ENCODE results near the gene OAF. TPM values are rescaled to one million over a fixed set of nuclear protein-coding genes. Genes with fewer than 3 reads are reported as not detected.

The OAF gene
- total RNA-seq, 2 experiments from 2014 or later, result 1.4 to 2.0 TPM

DNA sequence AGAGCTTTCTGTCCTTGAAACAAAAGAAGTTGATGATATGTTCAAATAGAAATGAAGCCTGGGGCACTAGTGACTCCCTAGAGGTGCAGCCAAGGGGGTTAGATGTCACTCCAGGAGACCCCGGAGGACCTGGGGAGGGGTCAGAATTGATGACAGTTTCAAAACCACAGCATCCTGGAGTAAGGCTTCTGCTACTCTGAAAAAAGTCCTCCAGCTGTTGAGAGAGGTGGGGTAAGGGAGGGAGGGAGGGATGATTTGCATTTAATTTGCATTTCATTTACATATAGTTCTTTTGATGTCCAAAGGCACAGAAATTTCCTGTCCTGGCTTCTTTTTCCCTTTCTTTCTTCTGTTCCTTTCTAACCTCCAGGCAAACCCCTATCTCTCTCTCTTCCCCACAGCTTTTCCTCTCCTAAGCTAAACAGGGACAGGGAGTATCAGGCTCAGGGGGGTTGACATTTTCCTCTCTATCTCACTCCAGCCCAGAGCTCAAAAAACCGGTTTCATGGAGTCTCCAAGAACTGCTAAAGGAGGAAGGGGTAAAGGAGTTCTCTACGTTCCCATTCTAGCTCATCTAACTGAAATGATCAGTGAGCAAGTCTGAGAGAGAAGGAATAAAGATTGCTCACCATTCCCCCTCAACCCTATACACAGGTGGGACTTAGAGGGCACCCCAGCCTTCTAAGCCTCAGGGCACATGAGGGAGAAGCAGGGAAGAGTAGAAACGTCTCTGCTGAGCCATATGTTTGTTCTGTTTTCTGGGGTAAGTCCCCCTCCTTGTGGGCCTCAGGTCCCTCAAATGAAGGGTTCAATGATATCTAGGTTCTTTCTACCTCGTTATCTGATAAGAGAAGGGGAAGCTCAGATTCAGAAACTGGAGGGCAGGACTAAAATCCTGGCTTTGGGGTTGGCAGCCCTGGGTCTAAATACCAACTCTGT is 25.6 kb downstream of the OAF start:
- Mint-ChIP-seq H3K9me3 (no peaks in the 10 kb centered on the region), H3K27ac (no peak overlapping the region), H3K4me1 (no peaks in the 10 kb centered on the region), H3K36me3 (ENCODE audit: low read depth) (no peaks in the 10 kb centered on the region), H3K4me3 (no peak overlapping the region), H3K27me3 (peaks cover 70% of the 10 kb centered on the region)
- ChIA-PET POLR2A (interaction anchor here (0.8 kb wide), 1 partner anchor 66 kb away, joined by 4 read pairs; no protein-coding TSS in a partner anchor), CTCF (interaction anchor here (1.0 to 13.2 kb wide), 5 partner anchors 11 to 65 kb away, joined by 3 to 272 read pairs (median 4); no protein-coding TSS in a partner anchor)
- DNase-seq, result no peak

DNA sequence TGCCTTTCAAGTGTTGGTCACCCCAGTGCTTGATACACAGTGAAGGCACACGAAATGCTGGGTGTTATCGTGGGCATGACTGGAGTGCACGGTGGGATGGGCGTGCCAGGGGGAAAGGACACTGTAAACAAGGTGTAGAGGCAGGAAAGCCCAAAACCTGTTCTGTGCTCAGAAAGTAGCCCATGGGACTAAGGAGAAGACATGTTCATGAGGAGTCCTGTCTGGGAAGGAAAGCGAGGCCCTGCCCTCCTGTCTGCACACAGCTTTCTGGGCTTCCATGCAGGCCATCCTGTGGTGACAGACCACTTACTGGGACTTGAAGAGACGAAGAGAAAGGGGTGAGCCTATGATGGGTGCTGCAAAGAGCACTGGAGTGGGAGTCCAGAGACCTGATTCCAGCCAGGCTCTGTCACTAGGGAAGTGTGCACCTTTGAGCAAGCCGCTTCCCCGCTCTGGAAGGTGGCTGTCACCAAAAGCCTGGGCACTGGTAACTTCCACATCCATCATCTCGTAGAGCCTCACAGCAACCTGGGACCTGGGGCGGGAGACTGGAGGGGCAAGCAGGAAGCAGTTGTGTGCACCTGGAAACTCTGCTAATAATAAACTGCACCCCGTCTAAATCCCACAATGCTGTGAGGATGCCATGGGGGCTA is 28.3 kb downstream of the OAF start:
- no peaks in the 10 kb centered on the region for H3K9me3 Mint-ChIP-seq
- CTCF ChIA-PET, result interaction anchor here (13.2 kb wide), 1 partner anchor 62 kb away, joined by 272 read pairs; no protein-coding TSS in a partner anchor
- peaks cover 80% of the 10 kb centered on the region for H3K27me3 Mint-ChIP-seq
- H3K36me3 Mint-ChIP-seq (ENCODE audit: low read depth), result no peaks in the 10 kb centered on the region
- no peak overlapping the region for H3K4me3 Mint-ChIP-seq
- POLR2A ChIA-PET, result interaction anchor here (1.3 kb wide), 1 partner anchor 10 kb away, joined by 3 read pairs; no protein-coding TSS in a partner anchor
- DNase-seq, result no peak
- H3K27ac Mint-ChIP-seq, result no peak overlapping the region
- H3K4me1 Mint-ChIP-seq, result peaks cover 3% of the 10 kb centered on the region

DNA sequence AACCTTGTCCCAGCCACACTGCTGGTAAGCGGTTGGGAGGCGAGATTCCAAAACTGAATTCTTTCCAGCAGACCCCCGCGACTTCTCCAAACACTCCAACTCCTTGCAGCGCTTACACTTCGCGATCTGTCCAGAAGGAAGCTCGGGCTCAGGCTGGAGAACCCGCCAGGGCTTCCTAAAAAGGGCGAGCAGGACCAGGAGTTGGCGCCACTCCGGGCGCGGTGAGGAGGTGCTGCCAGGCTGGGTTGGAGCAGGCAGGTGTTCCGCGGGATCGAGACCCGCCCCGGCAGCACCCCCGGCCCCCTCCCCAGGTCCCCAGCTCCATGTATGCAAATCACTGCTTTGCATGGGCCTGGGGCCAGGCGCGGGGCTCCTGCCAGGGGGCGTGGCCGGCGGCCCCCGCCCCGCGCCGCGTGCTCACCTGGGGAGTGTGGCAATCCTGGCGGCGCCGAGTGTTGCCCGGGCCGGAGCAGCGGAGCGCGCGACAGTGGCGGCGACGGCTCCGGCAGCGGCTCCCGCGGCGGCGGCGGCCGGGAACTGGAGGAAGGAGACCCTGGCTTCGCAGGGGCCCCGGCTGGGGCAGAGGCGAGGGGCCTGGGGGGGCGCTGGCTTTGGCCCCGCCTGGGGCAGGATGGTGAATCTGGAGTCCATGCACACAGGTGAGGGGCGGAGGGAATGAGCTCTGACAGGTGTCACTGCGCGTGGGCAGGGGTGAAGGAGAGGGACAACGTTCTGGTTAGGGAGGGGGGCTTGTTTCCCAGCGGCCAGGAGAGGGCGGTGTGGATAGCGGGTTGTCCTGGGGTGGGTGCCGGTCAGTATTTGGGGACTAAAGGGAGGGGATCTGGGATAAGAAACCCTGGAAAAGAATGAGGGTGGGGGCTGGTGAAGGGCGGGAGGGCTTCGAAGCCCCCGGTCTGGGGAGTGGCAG is 29.1 kb downstream of the OAF start, which contains the start of gene POU2F3:
POU2F3 (plus strand) TSS at position 428 of the 928 bp plus-strand sequence; CDS start at position 632, 204 bp downstream.
- Mint-ChIP-seq H3K4me1 (peaks cover 12% of the 10 kb centered on the region), H3K27ac (no peak within 1 kb of the TSS), H3K36me3 (ENCODE audit: low read depth) (no peaks in the 10 kb centered on the region), H3K9me3 (no peaks in the 10 kb centered on the region), H3K4me3 (no peak within 1 kb of the TSS), H3K27me3 (peaks cover 81% of the 10 kb centered on the region)
- CTCF ChIA-PET, result interaction anchor here (13.2 kb wide), 1 partner anchor 61 kb away, joined by 272 read pairs; no protein-coding TSS in a partner anchor
- no peak for DNase-seq
- POLR2A ChIA-PET, result interaction anchor here (1.3 kb wide), 1 partner anchor 9 kb away, joined by 3 read pairs; no protein-coding TSS in a partner anchor

DNA sequence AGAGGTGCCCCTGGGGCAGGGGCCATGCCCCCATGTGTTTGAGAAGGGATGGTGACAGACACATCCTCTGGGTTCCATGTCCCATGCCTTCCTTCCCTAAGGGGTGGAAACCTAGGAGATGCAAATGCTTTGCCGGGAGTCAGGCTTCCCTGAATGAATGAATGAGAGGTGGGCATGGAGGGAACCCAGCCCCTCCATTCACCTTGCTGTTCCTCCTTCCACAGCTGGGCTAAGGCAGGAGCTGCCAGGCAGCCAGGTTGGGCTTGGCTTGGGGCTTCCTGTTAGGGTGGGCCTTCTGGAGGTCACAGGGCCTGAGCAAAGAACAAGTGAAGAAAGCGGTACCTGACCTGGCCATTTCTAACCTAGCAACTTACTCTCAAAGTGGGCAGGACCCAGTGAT is 30.0 kb downstream of the OAF start:
- no peak for DNase-seq
- no peaks in the 10 kb centered on the region for H3K9me3 Mint-ChIP-seq
- ChIA-PET CTCF (interaction anchor here (9.6 to 13.2 kb wide), 2 partner anchors 60 to 61 kb away, joined by 113 to 272 read pairs; no protein-coding TSS in a partner anchor), POLR2A (no interaction called here)
- H3K27me3 Mint-ChIP-seq, result peaks cover 81% of the 10 kb centered on the region
- H3K4me3 Mint-ChIP-seq, result no peak overlapping the region
- H3K4me1 Mint-ChIP-seq, result peaks cover 20% of the 10 kb centered on the region
- no peak overlapping the region for H3K27ac Mint-ChIP-seq
- no peaks in the 10 kb centered on the region for H3K36me3 Mint-ChIP-seq (ENCODE audit: low read depth)

DNA sequence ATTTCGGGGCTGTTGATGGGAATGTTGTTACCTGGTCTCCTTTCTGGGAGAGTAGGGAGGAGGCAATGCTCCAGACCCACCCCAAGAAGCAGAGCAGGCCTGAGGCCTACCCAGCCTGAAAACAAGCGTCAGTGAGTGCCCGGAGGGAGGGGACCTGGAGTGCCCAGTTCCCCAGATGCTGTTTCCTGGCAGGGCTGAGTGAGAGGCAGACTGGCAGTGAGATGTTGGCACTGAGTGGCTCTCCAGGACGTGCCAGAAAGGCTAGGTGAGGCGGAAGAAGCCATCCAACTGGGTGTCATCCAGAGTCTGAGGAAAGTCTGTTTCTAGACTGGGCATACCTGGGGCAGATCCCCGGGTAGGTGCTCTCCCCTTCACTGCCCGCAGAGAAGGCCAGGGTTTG is 30.4 kb downstream of the OAF start:
- Mint-ChIP-seq H3K4me3 (no peak overlapping the region), H3K36me3 (ENCODE audit: low read depth) (peaks cover 1% of the 10 kb centered on the region), H3K27me3 (peaks cover 82% of the 10 kb centered on the region), H3K9me3 (no peaks in the 10 kb centered on the region), H3K4me1 (peaks cover 20% of the 10 kb centered on the region), H3K27ac (no peak overlapping the region)
- DNase-seq, result no peak
- ChIA-PET CTCF (interaction anchor here (9.6 kb wide), 1 partner anchor 60 kb away, joined by 113 read pairs; no protein-coding TSS in a partner anchor), POLR2A (no interaction called here)

DNA sequence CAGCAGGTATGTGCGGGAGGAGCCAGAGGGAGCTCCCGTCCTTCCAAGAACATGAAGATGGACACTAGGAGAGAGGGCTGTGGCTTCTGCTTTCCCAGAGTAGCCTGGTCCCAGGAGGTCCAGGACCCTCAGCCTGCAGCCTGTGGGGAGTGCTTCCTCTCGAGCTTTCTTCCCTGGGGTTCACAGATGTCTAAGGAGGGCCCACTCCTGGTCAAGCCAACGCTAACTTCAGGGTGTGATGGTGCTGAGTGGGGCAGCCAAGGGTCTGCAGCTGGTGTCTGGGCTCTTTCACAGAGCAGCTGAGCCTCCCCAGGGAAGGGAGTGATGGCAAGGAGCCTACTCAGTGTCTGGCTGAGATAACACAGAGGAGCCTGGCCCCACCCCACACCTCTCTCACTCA is 32.4 kb downstream of the OAF start:
- H3K9me3 Mint-ChIP-seq, result no peaks in the 10 kb centered on the region
- POLR2A ChIA-PET, result interaction anchor here (1.0 kb wide), 1 partner anchor 59 kb away, joined by 3 read pairs; no protein-coding TSS in a partner anchor
- peaks cover 4% of the 10 kb centered on the region for H3K36me3 Mint-ChIP-seq (ENCODE audit: low read depth)
- no peak overlapping the region for H3K4me3 Mint-ChIP-seq
- no peak for DNase-seq
- CTCF ChIA-PET, result interaction anchor here (1.4 to 9.6 kb wide), 4 partner anchors 7 to 58 kb away, joined by 3 to 113 read pairs (median 27); no protein-coding TSS in a partner anchor
- H3K4me1 Mint-ChIP-seq, result peaks cover 34% of the 10 kb centered on the region
- peaks cover 83% of the 10 kb centered on the region for H3K27me3 Mint-ChIP-seq
- no peak overlapping the region for H3K27ac Mint-ChIP-seq

DNA sequence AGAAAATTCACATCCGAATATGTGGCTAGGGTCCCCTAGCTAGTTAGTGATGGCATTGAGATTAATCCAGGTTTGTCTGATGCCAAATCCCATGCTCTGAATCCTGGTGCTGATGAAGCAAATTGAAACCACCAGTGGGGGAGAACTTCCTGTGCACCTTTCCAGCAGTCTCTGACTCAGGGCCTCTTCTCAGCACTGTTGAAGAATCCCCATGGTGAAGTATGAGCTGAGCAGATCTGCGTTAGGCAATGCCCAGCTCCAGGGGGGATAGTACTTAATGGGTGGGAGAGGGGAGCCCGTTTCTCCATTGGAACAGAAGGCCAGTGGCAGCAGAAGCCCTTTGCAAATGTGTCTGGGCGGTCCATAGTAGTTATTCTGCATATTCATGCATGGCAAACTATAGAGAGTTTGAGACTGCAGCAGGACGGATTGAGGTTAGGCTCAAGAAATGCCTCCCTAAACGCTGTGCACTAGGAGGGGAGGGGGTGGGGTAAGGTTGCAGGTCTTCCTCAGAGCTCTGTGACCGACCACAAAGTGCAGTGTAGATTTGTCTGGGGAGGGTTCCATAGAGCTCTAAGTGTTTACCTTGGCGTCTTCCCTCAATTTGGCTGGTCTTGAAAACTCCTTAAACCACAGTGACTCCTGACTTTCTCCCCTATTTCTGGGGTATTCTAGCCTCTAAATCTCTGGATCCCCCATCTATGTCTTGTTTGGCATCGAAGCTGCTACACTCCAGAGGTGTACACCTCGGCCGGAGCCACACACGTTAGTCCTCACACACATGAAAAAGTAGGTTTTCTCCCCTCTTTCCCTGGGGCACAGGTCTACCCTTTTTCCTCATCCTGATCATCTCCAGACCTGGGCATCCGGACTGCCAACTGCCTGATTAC is 33.9 kb downstream of the OAF start:
- H3K4me1 Mint-ChIP-seq, result peaks cover 49% of the 10 kb centered on the region
- ChIA-PET POLR2A (interaction anchor here (1.3 kb wide), 1 partner anchor 9 kb away, joined by 3 read pairs; no protein-coding TSS in a partner anchor), CTCF (interaction anchor here (0.6 to 9.6 kb wide), 5 partner anchors 9 to 190 kb away, joined by 3 to 113 read pairs (median 4); no protein-coding TSS in a partner anchor)
- H3K27me3 Mint-ChIP-seq, result peaks cover 78% of the 10 kb centered on the region
- H3K36me3 Mint-ChIP-seq (ENCODE audit: low read depth), result peaks cover 4% of the 10 kb centered on the region
- H3K4me3 Mint-ChIP-seq, result no peak overlapping the region
- no peaks in the 10 kb centered on the region for H3K9me3 Mint-ChIP-seq
- no peak overlapping the region for H3K27ac Mint-ChIP-seq
- DNase-seq, result no peak

DNA sequence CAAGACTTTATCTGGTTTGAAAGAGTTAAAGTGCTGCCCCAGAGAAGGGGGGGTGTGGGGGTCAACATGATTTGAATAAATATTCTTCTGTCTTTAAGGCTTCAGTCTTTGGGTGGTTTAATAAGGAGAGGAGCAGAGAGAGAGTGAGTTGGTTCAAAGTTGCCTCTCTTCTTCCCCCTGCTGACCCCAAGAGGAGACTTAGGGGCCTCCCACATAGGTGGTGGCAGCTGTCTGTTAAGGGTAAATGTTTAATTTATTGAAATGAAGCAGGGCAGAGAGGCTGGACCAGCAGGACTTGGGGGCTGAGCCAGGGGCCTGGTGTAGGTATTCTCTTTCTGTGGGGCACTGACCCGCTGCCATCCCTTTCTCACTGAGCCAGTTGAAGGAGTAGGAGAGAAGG is 34.6 kb downstream of the OAF start:
- H3K27ac Mint-ChIP-seq, result no peak overlapping the region
- DNase-seq, result no peak
- H3K4me1 Mint-ChIP-seq, result peaks cover 55% of the 10 kb centered on the region
- H3K9me3 Mint-ChIP-seq, result no peaks in the 10 kb centered on the region
- H3K36me3 Mint-ChIP-seq (ENCODE audit: low read depth), result peaks cover 4% of the 10 kb centered on the region
- peaks cover 81% of the 10 kb centered on the region for H3K27me3 Mint-ChIP-seq
- ChIA-PET POLR2A (interaction anchor here (1.3 kb wide), 1 partner anchor 10 kb away, joined by 3 read pairs; no protein-coding TSS in a partner anchor), CTCF (interaction anchor here (0.6 to 9.6 kb wide), 3 partner anchors 10 to 56 kb away, joined by 3 to 113 read pairs (median 50); no protein-coding TSS in a partner anchor)
- H3K4me3 Mint-ChIP-seq, result no peak overlapping the region

DNA sequence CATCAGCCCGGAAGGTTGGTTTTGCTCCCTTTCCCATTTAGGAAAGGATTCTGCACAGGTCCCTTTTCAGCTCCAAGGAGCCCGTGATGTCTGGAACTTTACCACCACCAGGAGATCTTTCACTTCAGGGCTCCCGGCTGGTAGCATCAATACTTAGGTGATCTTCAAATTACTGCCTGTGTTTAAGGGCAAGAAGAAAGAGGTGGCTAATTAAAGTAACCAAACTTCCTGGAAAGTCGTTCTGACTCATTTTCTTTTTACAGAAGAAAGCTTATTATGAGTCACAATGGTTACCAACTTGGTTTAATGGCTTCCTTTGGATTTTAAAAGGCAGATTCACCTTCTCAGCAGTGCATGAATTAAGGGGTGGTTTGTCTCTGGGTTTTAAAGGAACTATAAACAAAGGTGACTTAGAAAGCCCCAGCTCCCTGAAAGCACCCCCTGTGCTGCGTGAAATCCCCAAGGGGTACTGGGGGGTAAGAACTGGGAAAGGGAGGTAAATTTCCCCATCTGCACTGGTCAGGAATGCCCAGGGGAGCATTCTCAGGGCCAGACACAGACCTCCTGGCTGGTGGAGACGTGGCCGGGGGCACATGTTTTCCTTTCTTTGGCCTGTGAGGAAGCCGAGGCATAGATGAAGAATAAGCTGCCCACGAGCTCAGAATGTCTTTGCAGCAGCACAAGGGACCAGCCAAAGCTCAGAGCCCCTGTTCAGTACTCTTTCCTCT is 37.9 kb downstream of the OAF start:
- ChIA-PET CTCF (interaction anchor here (1.2 to 9.6 kb wide), 3 partner anchors 13 to 86 kb away, joined by 4 to 113 read pairs (median 50); no protein-coding TSS in a partner anchor), POLR2A (interaction anchor here (1.0 to 1.6 kb wide), 5 partner anchors 9 to 78 kb away, joined by 3 to 4 read pairs (median 3); partner anchors contain the start of gene TLCD5)
- peaks cover 4% of the 10 kb centered on the region for H3K36me3 Mint-ChIP-seq (ENCODE audit: low read depth)
- H3K27me3 Mint-ChIP-seq, result peaks cover 77% of the 10 kb centered on the region
- H3K4me1 Mint-ChIP-seq, result peaks cover 54% of the 10 kb centered on the region
- H3K27ac Mint-ChIP-seq, result peak overlapping the region; percentile 61
- no peaks in the 10 kb centered on the region for H3K9me3 Mint-ChIP-seq
- H3K4me3 Mint-ChIP-seq, result peak overlapping the region; percentile 36
- peak; percentile 24 for DNase-seq
